PC-9 (cell line): ENCODE data around the gene OGDHL. TPM values are rescaled to one million over a fixed set of nuclear protein-coding genes. Genes with fewer than 3 reads are reported as not detected.

ENCODE experiments used
- BruUV-seq: library from RNA; stranded (reverse); fragments of 400-500 nt; replicated peaks from 2 replicates; lab custom pipeline; 2021; lab: Mats Ljungman, UMichigan
- CTCF ChIA-PET: fragments of 300-600 bp; sonication (Branson Sonifier 250); formaldehyde crosslinking; loops from one replicate; lab custom pipeline; 2022; ENCODE audit warnings: antibody characterized with exemption; lab: Charles Lee
- POLR2A ChIA-PET: fragments of 300-600 bp; sonication (Branson Sonifier 250); formaldehyde crosslinking; loops from one replicate; lab custom pipeline; 2022; ENCODE audit warnings: antibody characterized with exemption; ENCODE audit not compliant: unreplicated experiment; lab: Charles Lee
- DNase-seq, 2 experiments: peaks; one replicate each; pipeline versions ENCODE4 v3.0.0 to v3.0.0-alpha.2; 2015 to 2022; ENCODE audit warnings: mixed read lengths in 1 of 2
- H2AFZ ChIP-seq: fragments of 200-600 bp; sonication (generic); 2 replicates; pipeline ENCODE4 v1.8.1; 2017; ENCODE audit warnings: antibody characterized with exemption
- H3F3A ChIP-seq: fragments of 200-600 bp; sonication (generic); 2 replicates; pipeline ENCODE4 v1.8.1; 2017; ENCODE audit warnings: antibody characterized with exemption, mild to moderate bottlenecking, low read depth; ENCODE audit not compliant: insufficient read depth
- H3K27ac ChIP-seq: fragments of 200-600 bp; sonication (generic); 2 replicates; pipeline ENCODE4 v1.6.1; 2016; ENCODE audit warnings: mixed run types
- H3K27me3 ChIP-seq: fragments of 200-600 bp; sonication (generic); 2 replicates; pipeline ENCODE4 v1.6.1; 2016; ENCODE audit warnings: low read depth, mixed run types; ENCODE audit not compliant: insufficient read depth
- H3K36me3 ChIP-seq: fragments of 200-600 bp; sonication (generic); 2 replicates; pipeline ENCODE4 v1.6.1; 2016; ENCODE audit warnings: low read depth, mixed run types
- H3K4me1 ChIP-seq: fragments of 200-600 bp; sonication (generic); replicated peaks from 2 replicates; pipeline ENCODE4 v1.6.1; 2016; ENCODE audit warnings: mixed run types; ENCODE audit not compliant: insufficient read depth
- H3K4me2 ChIP-seq: fragments of 200-600 bp; sonication (generic); 2 replicates; pipeline ENCODE4 v1.6.1; 2017; ENCODE audit warnings: mixed run types
- H3K4me3 ChIP-seq: fragments of 200-600 bp; sonication (generic); 2 replicates; pipeline ENCODE4 v1.6.1; 2016; ENCODE audit warnings: mixed run types
- H3K79me2 ChIP-seq: fragments of 200-600 bp; sonication (generic); 2 replicates; pipeline ENCODE4 v1.6.1; 2017; ENCODE audit warnings: low read depth, mixed run types
- H3K9me2 ChIP-seq: fragments of 200-600 bp; sonication (generic); 2 replicates; pipeline ENCODE4 v1.8.1; 2017; ENCODE audit warnings: mild to moderate bottlenecking; ENCODE audit not compliant: insufficient read depth
- H3K9me3 ChIP-seq: fragments of 200-600 bp; sonication (generic); 2 replicates; pipeline ENCODE4 v1.8.1; 2016; ENCODE audit warnings: low read depth; ENCODE audit not compliant: insufficient read depth
- H4K20me1 ChIP-seq: fragments of 200-600 bp; sonication (generic); 2 replicates; pipeline ENCODE4 v1.8.1; 2017; ENCODE audit not compliant: insufficient read depth
- EZH2 ChIP-seq: fragments of 200-600 bp; sonication (generic); IDR thresholded peaks from 2 replicates; pipeline ENCODE4 v1.8.0; 2017; ENCODE audit warnings: antibody characterized with exemption, low read depth
- intact Hi-C: fragments of 100-400 bp; cut with micrococcal nuclease; formaldehyde crosslinking; loops from one replicate; pipeline ENCODE4 v1.10.0; 2022; ENCODE audit not compliant: unreplicated experiment
- total RNA-seq: library from RNA; stranded (reverse); gene quantifications from 2 replicates; pipeline ENCODE4 v1.2.3, GENCODE V29; 2021
- TF ChIP-seq, protein P1 (sequence below): fragments of 200-600 bp; sonication (generic); conservative IDR thresholded peaks from 2 replicates; pipeline ENCODE4 v1.6.1; 2017; ENCODE audit warnings: mixed run types, antibody characterized with exemption, mild to moderate bottlenecking, moderate library complexity

Gene OGDHL
- total RNA-seq, 1 experiment from 2014 or later: not detected

DNA sequence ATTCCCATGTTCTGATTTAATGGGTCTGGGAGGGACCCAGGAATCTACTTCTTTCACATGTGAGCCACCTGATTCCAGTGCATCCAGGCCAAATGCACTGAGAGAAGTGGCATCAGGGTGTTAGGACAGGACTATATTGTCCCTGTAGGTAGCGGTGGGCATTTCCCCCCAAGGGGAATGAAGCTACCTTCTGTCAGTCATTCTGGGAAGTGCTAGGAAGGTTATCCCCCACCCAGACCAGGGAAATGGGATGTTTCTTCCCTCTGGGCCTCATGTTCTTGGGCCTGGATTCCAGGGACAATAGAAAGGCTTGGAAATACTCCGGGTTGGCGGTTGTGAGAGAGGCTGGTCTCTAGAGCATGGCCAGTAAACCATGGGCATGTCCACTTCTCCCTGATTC, 61.9 kb downstream of the OGDHL start:
- Histone ChIP-seq H3K4me1 (no peaks in the 10 kb centered on the region), H3K9me3 (no peaks in the 10 kb centered on the region), H3K4me2 (no peak overlapping the region), H3F3A (no peaks in the 10 kb centered on the region), H3K27ac (no peak overlapping the region), H3K9me2 (peaks cover under 1% of the 10 kb centered on the region; the same call in 1 of the 2 replicates), H3K36me3 (no peaks in the 10 kb centered on the region), H3K27me3 (peaks cover 32% of the 10 kb centered on the region), H3K4me3 (no peak overlapping the region), H4K20me1 (no peaks in the 10 kb centered on the region), H3K79me2 (no peaks in the 10 kb centered on the region), H2AFZ (no peak overlapping the region)
- intact Hi-C loops: no loop called here
- ChIA-PET CTCF (no interaction called here), POLR2A (no interaction called here)
- no peak for DNase-seq
- no TSS peak for BruUV-seq
- TF ChIP-seq, protein P1, sequence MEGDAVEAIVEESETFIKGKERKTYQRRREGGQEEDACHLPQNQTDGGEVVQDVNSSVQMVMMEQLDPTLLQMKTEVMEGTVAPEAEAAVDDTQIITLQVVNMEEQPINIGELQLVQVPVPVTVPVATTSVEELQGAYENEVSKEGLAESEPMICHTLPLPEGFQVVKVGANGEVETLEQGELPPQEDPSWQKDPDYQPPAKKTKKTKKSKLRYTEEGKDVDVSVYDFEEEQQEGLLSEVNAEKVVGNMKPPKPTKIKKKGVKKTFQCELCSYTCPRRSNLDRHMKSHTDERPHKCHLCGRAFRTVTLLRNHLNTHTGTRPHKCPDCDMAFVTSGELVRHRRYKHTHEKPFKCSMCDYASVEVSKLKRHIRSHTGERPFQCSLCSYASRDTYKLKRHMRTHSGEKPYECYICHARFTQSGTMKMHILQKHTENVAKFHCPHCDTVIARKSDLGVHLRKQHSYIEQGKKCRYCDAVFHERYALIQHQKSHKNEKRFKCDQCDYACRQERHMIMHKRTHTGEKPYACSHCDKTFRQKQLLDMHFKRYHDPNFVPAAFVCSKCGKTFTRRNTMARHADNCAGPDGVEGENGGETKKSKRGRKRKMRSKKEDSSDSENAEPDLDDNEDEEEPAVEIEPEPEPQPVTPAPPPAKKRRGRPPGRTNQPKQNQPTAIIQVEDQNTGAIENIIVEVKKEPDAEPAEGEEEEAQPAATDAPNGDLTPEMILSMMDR: no peak
- no peak for TF ChIP-seq EZH2

DNA sequence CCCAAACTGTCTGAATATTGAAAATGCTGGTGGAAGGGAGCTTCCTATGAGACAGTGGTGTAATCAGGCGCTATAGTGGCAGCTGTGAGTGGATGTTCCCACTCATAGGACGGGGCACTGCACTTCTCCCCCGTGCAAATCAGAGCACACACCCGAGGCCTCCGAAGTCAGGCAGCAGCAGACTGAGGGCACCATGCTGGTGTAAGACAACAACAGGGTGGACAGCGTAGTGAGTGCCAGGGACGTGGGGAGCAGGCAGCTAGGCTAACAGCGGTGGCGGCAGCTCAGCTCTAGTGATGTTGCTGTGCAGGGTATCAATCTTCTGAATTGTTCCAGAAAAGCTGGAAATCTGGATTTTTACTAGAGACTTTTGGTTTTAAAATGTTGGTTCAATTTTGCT, 63.4 kb downstream of the OGDHL start:
- Histone ChIP-seq H3K4me3 (no peak overlapping the region), H3F3A (no peaks in the 10 kb centered on the region), H3K9me3 (no peaks in the 10 kb centered on the region), H3K4me2 (no peak overlapping the region), H3K79me2 (no peaks in the 10 kb centered on the region), H3K27me3 (peaks cover 42% of the 10 kb centered on the region), H2AFZ (no peak overlapping the region), H3K27ac (no peak overlapping the region), H3K9me2 (no peaks in the 10 kb centered on the region), H4K20me1 (no peaks in the 10 kb centered on the region), H3K4me1 (no peaks in the 10 kb centered on the region), H3K36me3 (no peaks in the 10 kb centered on the region)
- no TSS peak for BruUV-seq
- ChIA-PET POLR2A (no interaction called here), CTCF (no interaction called here)
- DNase-seq: no peak
- intact Hi-C loops: no loop called here
- TF ChIP-seq, protein P1: no peak
- TF ChIP-seq EZH2: no peak

DNA sequence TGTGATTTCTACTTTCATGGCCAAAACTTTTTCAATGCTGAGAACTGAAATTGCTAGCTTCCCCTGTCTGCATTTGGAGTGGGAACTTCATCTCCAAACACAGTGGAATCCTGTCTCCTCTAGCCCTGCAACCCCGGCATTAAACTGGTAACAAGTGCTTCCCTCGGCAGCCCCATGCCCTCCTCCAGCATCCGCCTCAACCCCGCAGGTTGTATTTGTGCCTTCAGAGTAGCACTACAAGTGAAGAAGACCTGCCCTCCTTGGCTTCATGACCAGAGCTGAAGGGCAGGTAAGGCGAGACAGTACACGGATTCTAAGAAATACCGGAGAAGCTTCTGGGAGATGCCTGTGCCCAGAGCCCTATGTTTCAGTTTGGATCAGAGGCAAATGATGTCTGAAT, 65.8 kb downstream of the OGDHL start:
- H3K4me3 ChIP-seq: no peak overlapping the region
- no peaks in the 10 kb centered on the region for H3K9me2 ChIP-seq
- no TSS peak for BruUV-seq
- H3K27ac ChIP-seq: no peak overlapping the region
- no peaks in the 10 kb centered on the region for H3K36me3 ChIP-seq
- TF ChIP-seq, protein P1: no peak
- TF ChIP-seq EZH2: no peak
- H3K9me3 ChIP-seq: no peaks in the 10 kb centered on the region
- CTCF ChIA-PET: no interaction called here
- peak in 1 of 2 experiments; percentile 23 for DNase-seq
- no peaks in the 10 kb centered on the region for H4K20me1 ChIP-seq
- peaks cover 25% of the 10 kb centered on the region for H3K27me3 ChIP-seq
- no peaks in the 10 kb centered on the region for H3K79me2 ChIP-seq
- H2AFZ ChIP-seq: no peak overlapping the region
- H3K4me2 ChIP-seq: no peak overlapping the region
- intact Hi-C loops: no loop called here
- H3K4me1 ChIP-seq: no peaks in the 10 kb centered on the region
- POLR2A ChIA-PET: no interaction called here
- no peaks in the 10 kb centered on the region for H3F3A ChIP-seq
